IPS-15b (cell line): Measurements from ENCODE around the gene PTPN9.
"Not testable (repeated sequence)": the region's sequence is repeated elsewhere in the genome, so short reads cannot be mapped to it uniquely, and the experiment has no call there.

Experiments
- H3K27me3 ChIP-seq: one replicate; pipeline ENCODE4 v1.6.1; 2013; ENCODE audit warnings: low read length; ENCODE audit not compliant: control insufficient read depth, insufficient read depth
- H3K36me3 ChIP-seq: one replicate; pipeline ENCODE4 v1.6.1; 2013; ENCODE audit warnings: low read length; ENCODE audit not compliant: control insufficient read depth, insufficient read depth
- H3K4me1 ChIP-seq: one replicate; pipeline ENCODE4 v1.6.1; 2013; ENCODE audit warnings: mild to moderate bottlenecking, low read length; ENCODE audit not compliant: control insufficient read depth, insufficient read depth
- H3K4me3 ChIP-seq: one replicate; pipeline ENCODE4 v1.5.1; 2013; ENCODE audit warnings: low read depth, low read length
- H3K9ac ChIP-seq: one replicate; pipeline ENCODE4 v1.6.1; 2013; ENCODE audit warnings: low read depth, mild to moderate bottlenecking, low read length
- H3K9me3 ChIP-seq: one replicate; pipeline ENCODE4 v1.6.1; 2013; ENCODE audit warnings: mild to moderate bottlenecking, low read length; ENCODE audit not compliant: control insufficient read depth, insufficient read depth

Gene PTPN9

DNA sequence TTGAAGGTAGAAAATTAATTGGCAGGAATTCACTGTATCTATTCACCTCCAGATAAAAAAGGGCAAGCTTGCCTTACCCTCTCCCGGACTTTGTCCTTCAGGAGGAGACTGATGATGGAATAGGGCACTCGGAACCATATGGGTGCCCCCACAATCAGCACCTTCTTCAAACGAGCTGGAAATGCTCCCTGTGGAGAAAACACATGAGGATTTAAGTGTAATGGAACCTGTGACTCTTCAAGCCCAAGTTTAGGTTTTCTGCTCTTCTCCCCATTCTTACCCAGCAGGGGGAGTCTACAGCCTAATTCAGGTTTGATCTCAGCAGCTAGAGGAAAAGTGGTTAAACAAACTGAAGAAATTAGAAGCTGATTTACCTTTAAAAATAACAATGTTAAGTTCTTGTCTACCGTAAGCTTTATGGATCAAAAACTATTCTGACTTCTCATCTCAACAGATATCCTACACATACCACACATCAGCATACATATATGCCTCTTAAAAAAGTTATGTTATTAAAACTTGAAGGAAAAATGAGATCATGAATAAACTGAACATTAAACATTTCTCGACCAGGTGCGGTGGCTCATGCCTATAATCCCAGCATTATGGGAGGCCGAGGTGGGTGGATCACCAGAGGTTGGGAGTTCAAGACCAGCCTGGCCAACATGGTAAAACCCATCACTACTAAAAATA lies 70.1 kb downstream of the PTPN9 start:
- H3K4me3 ChIP-seq: no peak overlapping the region
- H3K36me3 ChIP-seq: peaks cover 8% of the 10 kb centered on the region
- H3K4me1 ChIP-seq: no peaks in the 10 kb centered on the region
- no peaks in the 10 kb centered on the region for H3K9me3 ChIP-seq
- no peaks in the 10 kb centered on the region for H3K27me3 ChIP-seq
- H3K9ac ChIP-seq: no peak overlapping the region

DNA sequence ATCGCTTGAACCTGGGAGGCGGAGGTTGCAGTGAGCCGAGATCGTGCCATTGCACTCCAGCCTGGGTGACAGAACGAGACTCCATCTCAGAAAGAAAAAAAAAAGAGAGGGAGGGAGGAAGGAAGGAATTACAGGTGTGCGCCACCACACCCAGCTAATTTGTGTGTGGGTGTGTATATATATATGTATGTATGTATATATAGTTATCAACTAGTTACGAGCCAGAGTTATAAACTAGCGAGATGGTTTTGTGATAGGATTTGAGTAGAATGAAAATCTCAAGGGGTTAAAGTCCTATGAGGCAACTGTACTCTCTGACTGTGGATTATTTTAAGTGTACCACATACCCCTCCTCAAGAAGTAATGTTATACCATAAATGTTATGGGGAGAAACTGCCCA lies 76.8 kb downstream of the PTPN9 start:
- H3K27me3 ChIP-seq: no peaks in the 10 kb centered on the region
- no peaks in the 10 kb centered on the region for H3K9me3 ChIP-seq
- H3K4me1 ChIP-seq: no peaks in the 10 kb centered on the region
- H3K9ac ChIP-seq: no peak overlapping the region
- H3K4me3 ChIP-seq: no peak overlapping the region
- peaks cover 17% of the 10 kb centered on the region for H3K36me3 ChIP-seq

DNA sequence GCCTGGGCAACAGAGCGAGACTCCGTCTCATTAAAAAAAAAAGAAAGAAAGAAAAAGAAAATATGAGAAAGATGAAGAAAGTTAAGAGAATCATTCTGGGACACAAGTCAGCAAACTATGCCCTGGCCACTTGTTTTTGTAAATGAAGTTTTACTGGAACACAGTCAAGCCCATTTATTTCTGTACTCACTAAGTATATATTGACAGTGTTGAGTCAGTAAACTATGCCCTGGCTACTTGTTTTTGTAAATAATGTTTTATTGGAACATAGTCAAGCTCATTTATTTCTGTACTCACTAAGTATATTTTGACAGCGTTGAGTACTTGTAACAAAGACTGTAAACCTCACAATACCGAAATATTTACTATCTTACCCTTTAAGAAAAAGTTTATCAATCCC lies 85.4 kb downstream of the PTPN9 start:
- Histone ChIP-seq H3K27me3 (no peaks in the 10 kb centered on the region), H3K4me3 (no peak overlapping the region), H3K36me3 (peaks cover 7% of the 10 kb centered on the region), H3K4me1 (no peaks in the 10 kb centered on the region), H3K9me3 (no peaks in the 10 kb centered on the region), H3K9ac (no peak overlapping the region)

DNA sequence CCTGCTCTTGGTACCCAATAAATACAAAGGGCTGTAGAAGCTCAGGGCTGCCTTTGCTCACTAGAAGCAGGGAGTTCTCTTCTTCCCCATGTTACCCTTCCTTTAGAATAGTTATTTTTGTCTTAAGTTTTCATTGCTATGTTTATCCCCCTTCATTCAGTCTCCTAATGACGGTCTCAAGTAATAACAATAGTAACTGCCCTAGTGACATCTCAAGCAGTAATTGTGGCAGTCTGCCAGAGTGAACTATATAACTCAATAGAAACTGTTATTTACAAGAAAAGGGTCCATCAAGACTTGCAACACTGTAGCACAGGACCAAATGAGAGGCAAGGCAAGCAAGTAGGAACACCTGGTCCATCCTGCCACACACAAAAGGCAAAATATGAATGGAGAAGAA lies 95.2 kb downstream of the PTPN9 start:
- Histone ChIP-seq H3K9ac (no peak overlapping the region), H3K36me3 (peaks cover 8% of the 10 kb centered on the region), H3K9me3 (no peaks in the 10 kb centered on the region), H3K4me3 (no peak overlapping the region), H3K4me1 (no peaks in the 10 kb centered on the region), H3K27me3 (no peaks in the 10 kb centered on the region)

DNA sequence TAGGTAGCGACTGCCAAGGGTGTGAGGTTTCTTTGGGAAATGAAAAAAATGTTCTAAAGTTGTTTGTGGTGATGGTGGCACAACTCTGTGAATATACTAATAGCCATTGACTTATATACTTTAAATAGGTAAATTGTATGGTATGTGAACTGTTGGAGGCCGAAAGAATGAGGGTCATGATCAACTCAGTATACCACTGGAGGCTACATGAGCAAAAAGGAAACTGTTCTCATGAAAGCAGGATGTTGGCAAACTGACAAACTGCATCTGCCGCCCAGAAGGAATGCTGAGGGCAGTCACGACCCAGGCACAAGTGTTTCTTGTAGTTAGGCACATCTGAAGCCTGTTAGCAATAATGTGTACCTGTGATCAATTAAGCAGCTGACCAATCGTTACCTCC lies 95.6 kb downstream of the PTPN9 start:
- not testable (repeated sequence) for H3K9me3 ChIP-seq, H3K27me3 ChIP-seq, H3K9ac ChIP-seq, H3K36me3 ChIP-seq, H3K4me1 ChIP-seq, H3K4me3 ChIP-seq

DNA sequence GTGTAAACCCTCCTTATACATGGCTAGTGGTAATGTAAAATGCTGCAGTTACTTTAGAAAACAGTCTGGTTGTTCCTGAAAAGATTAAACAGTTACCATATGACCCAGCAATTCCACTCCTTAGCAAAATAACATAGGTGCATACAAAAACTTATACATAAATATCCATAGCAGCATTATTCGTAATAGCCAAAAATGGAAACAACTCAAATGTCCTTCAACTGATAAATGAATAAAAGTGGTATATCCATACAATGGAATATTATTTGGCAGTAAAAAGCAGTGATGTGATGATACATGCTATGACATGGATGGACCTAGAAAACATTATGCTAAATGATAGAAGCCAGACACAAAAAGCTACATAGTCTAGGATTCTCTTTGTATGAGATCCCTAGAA lies 96.0 kb downstream of the PTPN9 start:
- H3K9me3 ChIP-seq: no peaks in the 10 kb centered on the region
- H3K9ac ChIP-seq: no peak overlapping the region
- no peak overlapping the region for H3K4me3 ChIP-seq
- no peaks in the 10 kb centered on the region for H3K4me1 ChIP-seq
- H3K36me3 ChIP-seq: peaks cover 8% of the 10 kb centered on the region
- H3K27me3 ChIP-seq: no peaks in the 10 kb centered on the region

DNA sequence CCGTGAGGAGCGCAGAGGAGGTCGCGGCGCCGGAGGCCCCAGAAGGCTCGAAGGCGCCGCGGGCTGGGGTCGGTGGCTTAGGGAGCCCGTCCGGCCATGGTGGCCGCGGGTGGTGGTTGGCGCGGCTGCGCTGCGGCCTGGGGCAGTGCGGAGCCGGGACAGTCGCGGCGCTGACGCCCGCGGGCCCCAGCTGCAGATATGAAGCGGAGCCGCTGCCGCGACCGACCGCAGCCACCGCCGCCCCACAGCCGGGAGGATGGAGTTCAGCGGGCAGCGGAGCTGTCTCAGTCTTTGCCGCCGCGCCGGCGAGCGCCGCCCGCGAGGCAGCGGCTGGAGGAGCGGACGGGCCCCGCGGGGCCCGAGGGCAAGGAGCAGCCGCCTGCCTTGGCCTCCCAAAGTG lies 98.7 kb downstream of the PTPN9 start:
- not testable (repeated sequence) for H3K27me3 ChIP-seq, H3K4me3 ChIP-seq, H3K4me1 ChIP-seq, H3K9me3 ChIP-seq, H3K9ac ChIP-seq, H3K36me3 ChIP-seq

DNA sequence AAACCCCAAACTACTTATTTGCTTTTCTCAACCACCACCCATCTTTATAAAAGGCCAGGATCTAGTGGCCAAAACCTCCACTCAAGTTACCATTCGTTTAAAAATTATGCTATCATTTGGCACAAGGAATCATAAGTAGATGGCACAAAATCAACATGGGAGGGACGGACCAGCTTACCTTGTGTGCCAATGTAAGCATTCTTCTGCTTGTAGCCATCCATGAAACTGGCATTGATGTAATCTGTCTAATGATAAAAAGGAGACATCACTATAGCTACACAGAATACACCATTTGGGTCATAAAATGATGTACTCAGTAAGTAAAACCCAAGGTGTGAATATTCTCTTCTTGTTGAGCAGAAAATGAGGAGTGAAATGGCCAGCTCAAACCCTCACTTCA lies 99.4 kb downstream of the PTPN9 start:
- Histone ChIP-seq H3K4me3 (no peak overlapping the region), H3K9me3 (no peaks in the 10 kb centered on the region), H3K9ac (no peak overlapping the region), H3K4me1 (no peaks in the 10 kb centered on the region), H3K36me3 (peaks cover 4% of the 10 kb centered on the region), H3K27me3 (no peaks in the 10 kb centered on the region)

DNA sequence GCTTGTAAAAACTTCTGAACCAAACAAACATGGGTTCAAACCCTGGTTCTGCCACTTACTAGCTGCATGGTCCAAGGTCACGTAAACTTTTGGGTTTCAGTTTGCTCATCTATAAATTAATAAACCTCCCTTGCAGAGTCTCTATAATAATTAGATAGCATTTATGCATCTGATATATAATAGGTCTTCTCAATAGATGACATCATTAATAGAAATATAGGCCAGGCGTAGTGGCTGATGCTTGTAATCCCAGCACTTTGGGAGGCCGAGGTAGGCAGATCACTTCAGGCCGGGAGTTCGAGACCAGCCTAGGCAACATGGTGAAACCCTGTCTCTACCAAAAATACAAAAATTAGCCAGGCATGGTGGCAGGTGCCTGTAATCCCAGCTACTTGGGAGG lies 102.0 kb downstream of the PTPN9 start:
- not testable (repeated sequence) for H3K4me3 ChIP-seq, H3K9ac ChIP-seq, H3K4me1 ChIP-seq, H3K27me3 ChIP-seq, H3K9me3 ChIP-seq
- H3K36me3 ChIP-seq: peaks cover 14% of the 10 kb centered on the region

DNA sequence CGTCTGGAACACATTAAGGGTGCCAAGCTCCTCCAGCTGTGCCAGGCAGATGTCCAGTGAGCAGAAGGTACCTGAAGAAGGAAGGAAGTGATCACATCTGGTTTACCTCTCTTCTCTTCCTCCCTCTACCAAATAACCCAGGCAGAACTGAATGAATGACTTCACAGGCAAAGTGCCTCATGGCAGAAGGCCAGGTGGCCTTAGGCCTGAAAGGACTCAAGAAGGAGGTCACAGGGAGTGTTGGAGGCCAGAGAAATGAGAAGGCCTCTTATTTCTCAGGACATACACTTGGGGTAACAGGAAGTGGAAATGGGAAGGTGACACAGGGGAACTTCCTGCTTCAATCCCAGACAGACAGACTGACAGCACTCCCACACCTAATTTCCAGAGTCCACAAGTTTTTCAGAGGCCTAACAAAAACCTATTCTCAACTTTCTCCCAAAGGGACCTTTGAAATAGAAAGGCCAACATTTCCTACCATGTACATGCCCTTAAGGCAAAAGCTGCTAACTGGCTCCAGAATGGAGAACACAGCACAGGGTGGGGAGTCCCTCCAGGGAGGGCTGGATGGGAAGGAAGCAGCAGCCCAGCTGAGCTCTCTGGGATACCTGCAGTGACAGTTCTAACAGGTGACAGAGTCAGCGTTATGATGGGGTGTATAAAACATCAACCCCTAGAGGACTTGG lies 110.1 kb downstream of the PTPN9 start:
- no peaks in the 10 kb centered on the region for H3K4me1 ChIP-seq
- H3K9ac ChIP-seq: no peak overlapping the region
- no peaks in the 10 kb centered on the region for H3K27me3 ChIP-seq
- H3K9me3 ChIP-seq: no peaks in the 10 kb centered on the region
- H3K36me3 ChIP-seq: peaks cover 47% of the 10 kb centered on the region
- H3K4me3 ChIP-seq: no peak overlapping the region

DNA sequence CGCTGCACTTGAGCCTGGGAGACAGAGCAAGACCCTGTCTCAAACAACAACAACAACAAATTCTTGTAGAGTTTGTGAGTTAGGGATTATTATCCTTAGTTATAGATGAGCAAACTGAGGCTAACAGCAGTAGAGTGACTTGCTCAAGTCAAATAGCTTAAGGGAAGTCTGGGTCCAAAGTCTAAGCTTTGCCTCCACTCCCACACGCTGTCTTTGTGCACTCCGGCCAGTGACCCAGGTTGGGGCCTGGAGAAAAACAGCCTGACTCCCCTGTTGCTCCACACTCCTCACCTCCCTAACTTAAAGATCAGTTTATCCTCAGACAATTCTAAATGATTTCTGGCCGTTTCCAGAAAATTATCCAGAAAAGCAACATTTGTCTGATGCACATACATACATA lies 118.5 kb downstream of the PTPN9 start:
- Histone ChIP-seq H3K27me3 (no peaks in the 10 kb centered on the region), H3K9ac (peak overlapping the region; percentile 18), H3K4me3 (no peak overlapping the region)

DNA sequence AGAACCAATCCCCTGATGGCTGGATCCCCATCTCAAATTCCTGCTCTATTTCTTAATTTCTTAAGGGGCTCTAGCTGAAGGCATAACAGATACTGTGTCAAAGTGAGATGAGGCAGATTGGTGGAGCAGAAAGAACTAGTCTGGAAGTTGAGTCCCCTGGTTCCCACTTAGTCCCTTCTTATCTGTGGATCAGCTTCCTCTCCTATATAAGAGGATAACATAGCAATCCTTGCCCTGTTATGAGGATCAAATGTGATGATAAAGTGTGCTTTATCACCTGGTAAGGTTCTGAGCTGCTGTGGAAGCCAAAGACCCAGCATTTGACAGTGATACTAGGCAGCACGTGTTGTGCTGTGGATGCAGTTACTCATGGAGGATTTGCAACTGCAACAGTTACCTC lies 119.5 kb downstream of the PTPN9 start:
- Histone ChIP-seq H3K9ac (no peak overlapping the region), H3K9me3 (no peaks in the 10 kb centered on the region), H3K4me3 (no peak overlapping the region), H3K27me3 (no peaks in the 10 kb centered on the region), H3K36me3 (no peaks in the 10 kb centered on the region), H3K4me1 (peaks cover 12% of the 10 kb centered on the region)

More for the DNA sequence above, 118.5 kb downstream of the PTPN9 start:
- no peaks in the 10 kb centered on the region for H3K9me3 ChIP-seq
- no peaks in the 10 kb centered on the region for H3K36me3 ChIP-seq
- H3K4me1 ChIP-seq: peaks cover 12% of the 10 kb centered on the region
